22Rv1 (cell line): ENCODE measurements around the gene PHYKPL.

Experiments
- CTCF ChIP-seq: fragments of 450-650 bp; IDR thresholded peaks from 2 replicates; pipeline ENCODE4 v1.5.1; 2017; ENCODE audit warnings: mild to moderate bottlenecking
- ZFX ChIP-seq: fragments of 450-650 bp; IDR thresholded peaks from 2 replicates; pipeline ENCODE4 v1.6.1; 2017; ENCODE audit warnings: antibody characterized with exemption, borderline replicate concordance

DNA sequence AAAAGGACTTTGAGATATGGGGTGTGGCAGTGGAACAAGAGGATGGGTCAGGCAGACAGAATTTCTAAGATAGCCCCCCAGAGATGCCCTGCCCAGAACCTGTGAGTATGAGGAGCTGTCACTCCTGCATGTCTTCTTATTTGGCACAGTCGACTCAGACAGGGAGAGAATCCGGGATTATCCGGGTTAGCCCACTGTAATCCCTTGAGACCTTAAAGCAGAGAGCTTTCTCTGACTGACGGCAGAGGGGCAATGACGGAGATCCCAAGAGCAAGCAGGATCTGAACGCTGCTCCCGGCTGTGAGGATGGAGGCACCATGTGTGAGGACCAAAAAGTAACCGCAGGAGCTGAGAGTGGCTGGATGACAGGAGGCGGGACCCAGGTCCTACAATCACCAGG is 70.1 kb downstream of the PHYKPL start:
- TF ChIP-seq ZFX = no peak
- no peak for TF ChIP-seq CTCF
